ENCODE data around the gene DOCK1. TPM values are rescaled to one million over a fixed set of nuclear protein-coding genes. Genes with fewer than 3 reads are reported as not detected.

Gene DOCK1
- total RNA-seq, 1 donor from 2014 or later = 69.3 TPM

GRCh38 chr10:127417686-127418401 lies 512.6 kb downstream of the DOCK1 start:
- DNase-seq (ENCODE audit: low read depth in 2 of 2) = no peak

GRCh38 chr10:127418536-127419168 lies 513.4 kb downstream of the DOCK1 start:
- DNase-seq (ENCODE audit: low read depth in 2 of 2) = no peak

GRCh38 chr10:127420138-127420684 lies 515.0 kb downstream of the DOCK1 start:
- DNase-seq (ENCODE audit: low read depth in 2 of 2) = no peak

- DNase-seq (ENCODE audit: low read depth in 2 of 2) = no peak
These were observed 518.1 kb downstream of the DOCK1 start for GRCh38 chr10:127423218-127423915.

DNA sequence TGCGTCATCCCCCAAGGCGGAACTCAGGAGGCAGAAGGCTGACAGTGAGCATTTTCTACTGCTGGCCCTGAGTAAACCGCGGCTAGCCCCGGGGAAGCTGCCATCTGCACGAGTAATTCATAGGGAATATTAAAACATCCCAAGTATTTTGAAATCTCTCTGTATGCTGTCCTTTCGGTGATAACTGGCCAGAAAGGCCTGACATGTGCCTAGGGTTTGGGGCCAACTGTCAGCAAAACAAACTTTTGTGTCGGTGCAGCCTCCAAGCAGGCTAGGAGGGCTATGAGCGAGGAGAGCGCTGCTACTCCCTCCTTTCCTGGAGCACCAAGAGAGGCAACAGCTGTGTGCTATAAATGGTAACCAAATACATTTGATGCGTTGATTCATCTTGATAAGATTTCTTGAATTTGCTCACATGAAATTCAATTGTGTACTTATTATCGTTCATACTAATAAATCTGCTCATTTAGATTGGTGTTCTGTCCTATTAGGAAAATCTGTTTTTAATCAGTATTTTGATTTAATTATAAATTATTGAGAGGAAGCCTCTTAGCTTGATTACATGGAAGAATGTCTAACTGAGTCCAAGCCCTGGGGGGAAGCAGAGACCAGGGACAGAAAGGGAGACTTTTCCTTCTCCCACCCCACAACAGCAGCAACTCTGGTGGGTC lies 519.5 kb downstream of the DOCK1 start:
- DNase-seq (ENCODE audit: low read depth in 2 of 2) = no peak

- no peak for DNase-seq (ENCODE audit: low read depth in 2 of 2)
These were observed 521.5 kb downstream of the DOCK1 start for GRCh38 chr10:127426746-127427145.

- no peak for DNase-seq (ENCODE audit: low read depth in 2 of 2)
These were observed 522.7 kb downstream of the DOCK1 start for GRCh38 chr10:127427926-127428325.

DNA sequence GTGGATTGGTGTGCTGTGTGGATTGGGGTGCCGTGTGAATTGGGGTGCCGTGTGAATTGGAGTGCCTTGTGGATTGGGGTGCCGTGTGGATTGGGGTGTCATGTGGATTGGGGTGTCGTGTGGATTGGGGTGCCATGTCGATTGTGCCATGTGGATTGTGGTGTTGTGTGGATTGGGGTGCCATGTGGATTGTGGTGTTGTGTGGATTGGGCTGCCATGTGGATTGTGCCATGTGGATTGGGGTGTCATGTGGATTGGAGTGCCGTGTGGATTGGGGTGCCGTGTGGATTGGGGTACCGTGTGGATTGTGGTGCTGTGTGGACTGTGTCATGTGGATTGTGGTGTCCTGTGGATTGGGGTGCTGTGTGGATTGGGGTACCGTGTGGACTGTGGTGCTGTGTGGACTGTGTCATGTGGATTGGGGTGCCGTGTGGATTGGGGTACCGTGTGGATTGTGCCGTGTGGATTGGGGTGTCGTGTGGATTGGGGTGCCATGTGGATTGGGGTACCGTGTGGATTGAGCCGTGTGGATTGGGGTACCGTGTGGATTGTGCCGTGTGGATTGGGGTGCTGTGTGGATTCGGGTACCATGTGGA lies 523.3 kb downstream of the DOCK1 start:
- no peak for DNase-seq (ENCODE audit: low read depth in 2 of 2)

DNA sequence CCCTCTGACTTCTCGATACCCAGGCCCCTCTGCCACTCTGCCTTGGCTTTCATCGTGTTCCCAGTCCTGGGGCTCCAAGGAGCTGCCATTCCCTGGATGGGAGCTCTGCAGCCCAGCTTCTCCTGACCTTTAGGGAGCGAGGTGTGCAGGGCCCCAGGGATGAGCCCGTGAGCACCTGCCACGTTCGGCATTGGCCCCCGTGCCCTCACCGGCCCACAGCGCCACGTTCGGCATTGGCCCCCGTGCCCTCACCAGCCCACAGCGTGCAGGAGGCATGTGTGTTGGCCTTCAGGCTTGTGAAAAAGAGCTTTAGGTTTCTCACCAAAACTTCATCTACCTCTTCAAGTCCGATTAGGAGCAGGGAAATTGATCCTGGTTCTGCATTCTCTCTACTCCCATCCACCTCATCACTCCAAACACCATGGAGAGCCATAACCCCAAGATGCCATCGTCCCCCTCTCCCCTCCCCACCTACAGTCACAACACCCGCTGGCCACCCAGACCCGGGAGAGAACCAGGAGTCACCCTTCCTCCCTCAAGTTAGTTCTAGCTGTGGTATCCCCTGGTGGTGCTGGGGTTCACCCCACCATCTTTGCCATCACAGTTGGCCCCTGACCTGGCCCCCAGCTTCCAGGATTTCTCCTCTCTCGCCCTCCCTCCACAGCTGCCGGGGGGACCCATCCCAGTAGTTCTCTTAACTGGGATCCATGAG lies 524.5 kb downstream of the DOCK1 start:
- no peak for DNase-seq (ENCODE audit: low read depth in 2 of 2)

GRCh38 chr10:127431525-127431924 lies 526.3 kb downstream of the DOCK1 start:
- no peak for DNase-seq (ENCODE audit: low read depth in 2 of 2)

DNA sequence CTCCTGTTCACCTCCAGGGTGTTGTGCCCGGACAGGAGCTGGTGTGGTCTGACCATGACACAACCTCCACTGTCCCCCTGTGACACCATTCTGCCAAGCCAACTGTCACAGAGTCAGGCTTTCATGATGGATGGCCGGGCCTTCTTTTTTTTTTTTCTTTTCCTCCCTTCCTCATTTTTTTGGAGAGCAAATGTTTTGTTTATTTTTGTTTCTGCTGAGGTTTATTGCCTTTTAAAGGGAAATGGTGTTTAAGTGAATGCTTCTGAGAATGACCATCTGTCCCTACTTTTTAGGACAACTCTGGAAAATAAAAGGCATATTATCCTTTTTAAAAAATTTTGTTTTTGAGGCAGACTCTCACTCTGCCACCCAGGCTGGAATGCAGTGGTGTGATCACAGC lies 528.8 kb downstream of the DOCK1 start:
- no peak for DNase-seq (ENCODE audit: low read depth in 2 of 2)

GRCh38 chr10:127435246-127435645 lies 530.0 kb downstream of the DOCK1 start:
- DNase-seq (ENCODE audit: low read depth in 2 of 2) = no peak

DNA sequence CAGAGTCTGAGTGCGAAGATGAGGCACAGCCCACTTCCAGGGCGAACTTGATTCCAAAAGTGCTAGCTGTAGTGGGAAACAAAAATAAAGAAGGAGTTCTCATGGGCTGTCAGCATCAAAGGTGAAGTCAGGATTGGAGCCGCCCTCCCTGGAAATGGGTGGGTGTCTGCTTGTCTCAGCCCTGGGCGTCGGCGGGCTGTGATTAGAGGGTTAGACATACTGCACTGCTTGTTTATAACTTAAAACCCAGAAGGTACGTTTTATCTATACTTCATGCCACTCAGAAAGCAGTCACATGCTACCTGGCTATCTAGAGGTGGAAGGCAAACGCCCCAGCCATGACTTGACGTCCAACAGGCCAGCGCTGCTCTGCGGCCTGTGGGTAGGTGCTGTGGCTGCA lies 535.1 kb downstream of the DOCK1 start:
- no peak for DNase-seq (ENCODE audit: low read depth in 2 of 2)

GRCh38 chr10:127441350-127442219 lies 536.4 kb downstream of the DOCK1 start:
- no peak for DNase-seq (ENCODE audit: low read depth in 2 of 2)

GRCh38 chr10:127442220-127442525 lies 536.9 kb downstream of the DOCK1 start:
- DNase-seq (ENCODE audit: low read depth in 2 of 2) = no peak

DNA sequence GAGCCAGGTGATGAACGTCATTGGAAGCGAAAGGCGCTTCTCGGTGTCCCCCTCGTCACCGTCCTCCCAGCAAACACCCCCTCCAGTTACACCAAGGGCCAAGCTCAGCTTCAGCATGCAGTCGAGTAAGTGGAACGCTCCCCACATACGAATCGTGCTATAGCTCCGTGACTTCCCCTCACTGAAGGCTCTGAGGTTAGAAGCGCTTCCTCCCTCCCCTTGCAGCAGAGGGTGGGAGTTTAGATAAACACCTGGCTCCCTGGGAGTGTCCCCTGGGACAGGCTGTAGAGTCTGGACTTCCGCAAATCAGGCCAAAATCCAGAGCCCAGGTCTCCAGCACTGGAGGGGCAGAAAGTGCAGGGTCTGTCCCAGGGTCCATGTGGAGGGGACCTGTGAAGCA lies 538.9 kb downstream of the DOCK1 start:
- no peak for DNase-seq (ENCODE audit: low read depth in 2 of 2)

DNA sequence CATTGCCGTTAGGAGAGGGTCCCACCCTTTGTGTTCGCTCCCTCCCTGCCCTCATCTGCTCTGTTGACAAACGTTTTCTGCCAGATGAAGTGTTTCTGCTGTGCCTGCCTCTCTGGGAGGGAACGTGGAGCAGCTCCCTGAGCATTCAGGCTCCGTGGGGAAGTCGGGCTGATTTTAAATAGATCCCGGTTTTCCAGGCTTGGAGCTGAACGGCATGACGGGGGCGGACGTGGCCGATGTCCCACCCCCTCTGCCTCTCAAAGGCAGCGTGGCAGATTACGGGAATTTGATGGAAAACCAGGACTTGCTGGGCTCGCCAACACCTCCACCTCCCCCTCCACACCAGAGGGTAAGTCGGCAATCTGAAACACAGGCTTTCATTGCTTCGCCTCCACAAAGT lies 542.0 kb downstream of the DOCK1 start:
- DNase-seq (ENCODE audit: low read depth in 2 of 2) = no peak

GRCh38 chr10:127449490-127449889 lies 544.3 kb downstream of the DOCK1 start:
- DNase-seq (ENCODE audit: low read depth in 2 of 2) = no peak

DNA sequence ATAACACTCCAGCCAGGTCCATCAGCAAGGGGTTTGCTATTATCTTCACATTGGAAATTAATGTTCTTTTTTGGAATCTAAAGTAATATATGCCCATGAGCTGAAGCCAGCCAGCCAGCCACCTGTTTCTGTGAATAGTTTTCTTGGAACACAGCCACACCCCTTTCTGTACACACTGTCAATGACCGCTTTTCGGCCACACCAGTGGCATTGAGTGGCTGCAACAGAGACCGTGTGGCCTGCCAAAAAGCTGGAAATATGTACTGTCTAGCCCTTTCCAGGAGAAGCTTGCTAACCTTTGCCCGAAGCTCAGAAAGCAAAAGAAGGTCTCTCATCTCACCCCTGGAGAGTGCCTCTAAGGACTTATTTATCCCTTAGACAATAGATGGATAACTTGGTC lies 545.4 kb downstream of the DOCK1 start:
- DNase-seq (ENCODE audit: low read depth in 2 of 2) = no peak

- no peak for DNase-seq (ENCODE audit: low read depth in 2 of 2)
These were observed 546.4 kb downstream of the DOCK1 start for GRCh38 chr10:127451628-127452027.
